Esophagus (tissue), 2 donors: ENCODE data around the gene KCNJ10. TPM values are rescaled to one million over a fixed set of nuclear protein-coding genes. Genes with fewer than 3 reads are reported as not detected.

ENCODE experiments used
- H3K27ac ChIP-seq, 2 donors: one replicate each; pipeline ENCODE4 v1.5.1; 2013; ENCODE audit warnings: low read depth in 2 of 2, mild to moderate bottlenecking in 2 of 2, inconsistent platforms in 1 of 2, low read length in 1 of 2, moderate library complexity in 1 of 2
- H3K27me3 ChIP-seq, 2 donors: one replicate each; pipeline ENCODE4 v1.6.1; 2013; ENCODE audit warnings: low read length in 2 of 2, control low read depth in 1 of 2, mild to moderate bottlenecking in 1 of 2; ENCODE audit not compliant: insufficient read depth in 2 of 2, control insufficient read depth in 1 of 2
- H3K36me3 ChIP-seq, 2 donors: one replicate each; pipeline ENCODE4 v1.6.1; 2013; ENCODE audit warnings: low read length in 1 of 2; ENCODE audit not compliant: control insufficient read depth in 2 of 2, insufficient read depth in 2 of 2
- H3K4me1 ChIP-seq, 2 donors: one replicate each; pipeline ENCODE4 v1.6.1; 2013; ENCODE audit warnings: low read length in 1 of 2; ENCODE audit not compliant: control insufficient read depth in 2 of 2, insufficient read depth in 2 of 2
- H3K4me3 ChIP-seq, 2 donors: one replicate each; pipeline ENCODE4 v1.5.1; 2013; ENCODE audit warnings: low read length in 2 of 2, mild to moderate bottlenecking in 2 of 2, low read depth in 1 of 2, moderate library complexity in 1 of 2
- H3K9me3 ChIP-seq, 2 donors: one replicate each; pipeline ENCODE4 v1.6.1; 2013; ENCODE audit warnings: mild to moderate bottlenecking in 2 of 2, low read depth in 1 of 2, low read length in 1 of 2, moderate library complexity in 1 of 2; ENCODE audit not compliant: control insufficient read depth in 2 of 2, insufficient read depth in 1 of 2
- WGBS, 2 donors: extraction: QIAGEN DNeasy Blood & Tissue Kit; methylation state at CpG; one replicate each; pipeline ENCODE4 v1.1.7; 2013; 5-methylcytosine and 5-hydroxymethylcytosine counted together
- polyA plus RNA-seq, 2 donors: library from polyadenylated mRNA; stranded (reverse); fragments of 200-250 nt; gene quantifications; one replicate each; pipeline ENCODE4 v1.2.3, GENCODE V29; 2013
- donor health status: healthy with polysubstance abuse.
- donor health status: Bipolar disorder and iron deficiency.

The KCNJ10 gene
- polyA plus RNA-seq, 2 donors = not detected

GRCh38 chr1:160049101-160049500 is 20.9 kb downstream of the KCNJ10 start:
- 83 to 91% methylated on average over 3 of the region's 3 CpGs for WGBS, 2 donors
- H3K9me3 ChIP-seq = no peaks in the 10 kb centered on the region
- H3K27me3 ChIP-seq = no peaks in the 10 kb centered on the region
- H3K4me3 ChIP-seq = no peak overlapping the region
- H3K4me1 ChIP-seq = no peaks in the 10 kb centered on the region
- no peaks in the 10 kb centered on the region for H3K36me3 ChIP-seq
- H3K27ac ChIP-seq = no peak overlapping the region

DNA sequence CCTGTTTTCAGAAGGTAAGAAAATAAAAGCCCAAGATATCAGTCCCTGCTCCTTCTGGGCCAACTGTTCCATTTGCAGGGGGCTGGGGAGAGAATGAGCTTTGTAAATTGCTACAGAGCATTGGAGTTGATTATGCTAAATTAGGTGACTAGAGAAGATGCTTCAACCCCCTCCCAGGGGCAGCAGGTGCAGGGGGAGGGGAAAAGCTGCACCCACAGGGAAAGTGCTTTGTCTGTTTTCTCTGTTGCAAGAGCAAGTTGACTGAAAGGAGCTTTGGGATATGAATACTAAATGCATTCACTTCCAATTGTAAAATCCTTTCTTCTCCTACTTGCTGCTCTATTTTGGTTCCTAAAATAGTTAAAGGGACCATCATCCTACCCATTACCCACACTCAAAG is 21.6 kb downstream of the KCNJ10 start:
- Histone ChIP-seq H3K36me3 (no peaks in the 10 kb centered on the region), H3K4me1 (no peaks in the 10 kb centered on the region), H3K4me3 (no peak overlapping the region), H3K27ac (no peak overlapping the region), H3K27me3 (no peaks in the 10 kb centered on the region), H3K9me3 (no peaks in the 10 kb centered on the region)

GRCh38 chr1:160047111-160047991 is 22.6 kb downstream of the KCNJ10 start:
- H3K27ac ChIP-seq = no peak overlapping the region
- H3K36me3 ChIP-seq = no peaks in the 10 kb centered on the region
- no peaks in the 10 kb centered on the region for H3K27me3 ChIP-seq
- H3K9me3 ChIP-seq = no peaks in the 10 kb centered on the region
- 67 to 76% methylated on average over 9 of the region's 9 CpGs for WGBS, 2 donors
- no peak overlapping the region for H3K4me3 ChIP-seq
- no peaks in the 10 kb centered on the region for H3K4me1 ChIP-seq

DNA sequence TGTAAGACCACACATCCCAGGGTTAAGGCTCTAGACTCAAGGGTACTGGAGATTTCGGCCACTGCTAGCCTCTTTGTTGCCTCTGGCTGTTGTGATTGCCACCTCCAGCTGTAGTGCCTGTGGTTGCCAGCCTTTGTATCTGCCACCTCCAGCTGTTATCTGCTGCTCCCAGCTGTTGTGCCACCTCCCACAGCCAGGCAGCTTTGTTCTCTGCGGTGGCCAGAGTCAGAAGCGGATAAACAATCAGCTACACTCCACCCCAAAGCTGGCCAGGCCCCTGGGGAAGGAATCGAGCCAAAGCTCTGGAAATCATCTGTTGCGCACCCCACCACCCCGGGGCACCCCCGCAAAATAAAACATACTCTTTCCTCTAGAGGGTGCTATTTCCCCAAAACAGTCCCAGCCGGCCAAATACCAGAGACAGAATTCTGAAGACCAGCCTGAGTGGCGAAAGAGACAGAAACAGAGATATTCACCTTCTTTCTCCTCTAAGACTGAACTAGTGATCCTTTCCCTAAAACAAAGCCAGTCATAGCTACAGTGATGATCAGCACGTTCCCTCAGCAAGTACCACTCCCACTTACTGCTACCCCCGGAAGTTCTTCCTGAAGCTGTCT is 23.4 kb downstream of the KCNJ10 start:
- WGBS, 2 donors = 4% methylated on average over 11 of the region's 11 CpGs
- H3K27ac ChIP-seq = no peak overlapping the region
- H3K27me3 ChIP-seq = no peaks in the 10 kb centered on the region
- no peaks in the 10 kb centered on the region for H3K4me1 ChIP-seq
- no peaks in the 10 kb centered on the region for H3K36me3 ChIP-seq
- H3K9me3 ChIP-seq = no peaks in the 10 kb centered on the region
- no peak overlapping the region for H3K4me3 ChIP-seq

GRCh38 chr1:160045653-160046052 is 24.3 kb downstream of the KCNJ10 start:
- H3K27ac ChIP-seq = no peak overlapping the region
- H3K36me3 ChIP-seq = no peaks in the 10 kb centered on the region
- H3K9me3 ChIP-seq = no peaks in the 10 kb centered on the region
- 57 to 58% methylated on average over 2 of the region's 2 CpGs for WGBS, 2 donors
- H3K4me1 ChIP-seq = no peaks in the 10 kb centered on the region
- no peaks in the 10 kb centered on the region for H3K27me3 ChIP-seq
- H3K4me3 ChIP-seq = no peak overlapping the region

- Histone ChIP-seq H3K9me3 (no peaks in the 10 kb centered on the region), H3K27me3 (no peaks in the 10 kb centered on the region), H3K36me3 (no peaks in the 10 kb centered on the region), H3K4me3 (no peak overlapping the region), H3K4me1 (no peaks in the 10 kb centered on the region), H3K27ac (no peak overlapping the region)
Observed at GRCh38 chr1:160043543-160043942, 26.4 kb downstream of the KCNJ10 start.

GRCh38 chr1:160040476-160040875 is 29.5 kb downstream of the KCNJ10 start:
- Histone ChIP-seq H3K9me3 (no peaks in the 10 kb centered on the region), H3K4me3 (no peak overlapping the region), H3K27me3 (no peaks in the 10 kb centered on the region), H3K36me3 (no peaks in the 10 kb centered on the region), H3K27ac (no peak overlapping the region), H3K4me1 (no peaks in the 10 kb centered on the region)
- WGBS, 2 donors = 82 to 97% methylated on average over 1 of the region's 1 CpG

DNA sequence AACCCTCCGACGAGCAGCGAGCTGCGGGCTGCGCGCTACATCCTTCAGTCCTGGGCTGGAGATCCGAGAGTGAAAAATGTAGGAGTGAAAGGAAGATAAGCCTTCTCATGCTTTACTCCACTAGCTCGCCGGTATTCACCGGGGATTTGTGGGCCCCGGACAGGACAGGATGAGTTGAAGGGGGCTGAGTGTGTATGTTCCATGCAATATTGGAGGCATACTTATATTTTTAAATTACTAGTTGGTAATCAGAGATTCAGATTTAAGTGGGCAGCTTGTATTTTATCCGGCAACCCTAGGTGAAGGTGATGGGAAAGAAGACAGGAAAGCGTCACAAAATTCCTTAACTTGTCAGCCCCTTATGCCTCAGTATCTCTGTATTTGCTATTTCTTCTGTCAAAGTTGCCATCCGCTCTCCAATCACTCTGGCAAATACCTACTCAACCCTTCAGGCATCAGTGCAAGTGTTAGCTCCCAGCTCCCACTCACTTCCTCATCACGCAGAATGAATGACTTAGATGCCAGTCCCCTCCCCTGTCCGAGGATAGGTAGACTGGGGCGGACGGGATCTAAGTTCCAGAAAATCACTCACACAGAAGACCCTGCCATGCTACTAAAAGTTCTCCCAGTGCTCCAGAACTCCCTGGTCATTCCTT is 37.7 kb downstream of the KCNJ10 start:
- Histone ChIP-seq H3K27me3 (no peaks in the 10 kb centered on the region), H3K9me3 (no peaks in the 10 kb centered on the region), H3K4me1 (peaks cover 0 to 4% of the 10 kb centered on the region in 2 donors), H3K27ac (peak overlapping the region; percentile 76 to 81), H3K4me3 (peak overlapping the region; percentile 74 to 78), H3K36me3 (no peaks in the 10 kb centered on the region)
- WGBS, 2 donors = 2 to 3% methylated on average over 18 of the region's 18 CpGs

DNA sequence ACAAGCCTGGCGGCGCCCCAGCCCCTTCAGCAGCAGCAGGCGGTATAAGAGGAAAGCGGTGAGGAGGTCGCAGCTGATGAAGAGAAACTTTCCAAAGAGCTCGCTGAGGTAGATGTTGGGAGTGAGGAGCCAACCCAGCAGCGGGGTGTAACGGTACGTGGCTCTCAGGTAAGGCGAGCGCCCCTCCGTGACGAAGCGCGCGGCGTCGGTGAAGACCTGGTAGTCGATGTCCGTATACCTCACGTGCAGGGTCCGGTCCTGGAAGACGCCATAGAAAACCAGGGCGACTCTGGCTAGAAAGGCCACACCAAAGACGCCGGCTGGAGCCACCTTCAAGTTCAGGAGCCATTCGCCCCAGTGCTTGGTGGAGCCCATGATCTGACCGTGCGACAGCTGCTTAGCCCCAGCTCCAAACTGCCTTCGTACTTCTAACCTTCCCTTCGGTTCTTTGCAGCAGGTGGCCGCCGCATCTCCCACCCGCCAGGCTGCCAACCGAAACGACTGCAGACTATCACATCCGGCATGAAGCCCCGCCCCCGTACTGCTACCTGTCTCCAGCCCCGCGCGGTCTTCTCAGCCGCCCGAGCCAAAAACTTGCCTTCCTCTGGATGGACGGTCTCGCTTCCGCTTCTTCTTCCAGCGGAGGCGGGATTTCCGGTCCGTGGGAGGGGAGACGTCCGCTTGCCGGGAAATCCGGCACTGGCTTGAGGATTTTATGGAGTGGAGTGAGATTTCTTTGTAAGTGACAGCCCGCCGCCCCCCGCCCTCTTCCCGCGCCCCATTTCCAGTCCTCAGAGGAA is 38.4 kb downstream of the KCNJ10 start, which contains the start of gene PIGM:
TSS of gene PIGM (minus strand) at position 626 of the 800 bp plus-strand sequence. CDS start at position 375, 251 bp downstream.
- Histone ChIP-seq H3K4me3 (peak within 1 kb of the TSS; percentile 74 to 78), H3K36me3 (no peaks in the 10 kb centered on the region), H3K9me3 (no peaks in the 10 kb centered on the region), H3K4me1 (peaks cover 0 to 4% of the 10 kb centered on the region in 2 donors), H3K27me3 (no peaks in the 10 kb centered on the region), H3K27ac (peak within 1 kb of the TSS; percentile 76 to 81)
- WGBS, 2 donors = 0 to 1% methylated on average over 60 of the region's 60 CpGs
